SHP77 (cell line): Measurements from ENCODE around the gene TNFRSF4.
A peak's percentile ranks its signal among the peaks of the same experiment; 100 is the strongest.
"Not testable (repeated sequence)": the region's sequence is repeated elsewhere in the genome, so short reads cannot be mapped to it uniquely, and the experiment has no call there.

Experiments used
- DNase-seq, 2 experiments: peaks; one replicate each; lab custom pipeline; 2025; lab: John Stamatoyannopoulos, UW

The TNFRSF4 gene

DNA sequence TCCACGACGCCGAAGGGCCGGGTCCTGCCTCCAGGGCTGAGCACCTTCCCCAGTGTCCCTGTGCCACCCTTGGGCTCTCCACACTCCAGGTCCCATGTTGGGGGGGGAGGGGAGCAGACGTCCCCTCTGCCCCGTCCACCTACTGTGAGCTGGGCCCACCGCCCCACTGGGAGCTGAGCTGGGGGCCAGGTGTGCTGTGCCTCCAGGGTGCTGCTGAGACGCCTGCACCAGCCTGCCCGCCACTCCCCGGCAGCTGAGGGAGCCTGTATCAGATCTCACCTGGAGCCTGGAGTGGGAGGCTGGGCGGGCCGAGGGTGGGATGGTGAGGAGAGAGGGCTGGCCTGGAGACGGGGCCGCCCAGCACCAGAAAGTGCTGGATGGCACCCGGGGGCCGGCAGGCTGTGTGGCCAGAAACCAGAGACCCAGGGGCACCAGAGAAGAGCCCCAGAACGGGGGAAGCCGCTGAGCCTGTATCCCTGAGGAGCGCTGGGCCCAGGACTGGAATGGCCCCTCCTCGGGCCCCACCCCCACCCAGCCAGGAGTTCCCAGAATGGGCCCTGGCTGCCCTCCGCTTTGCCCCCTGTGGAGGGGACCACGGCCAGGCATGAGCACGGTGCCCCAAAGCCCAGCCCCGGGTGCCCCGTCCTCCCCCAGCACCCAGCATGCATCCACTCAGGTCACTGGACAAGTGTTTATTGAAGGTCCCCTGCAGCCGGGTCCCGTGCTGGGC is 11.0 kb downstream of the TNFRSF4 start:
- DNase-seq, result no peak

DNA sequence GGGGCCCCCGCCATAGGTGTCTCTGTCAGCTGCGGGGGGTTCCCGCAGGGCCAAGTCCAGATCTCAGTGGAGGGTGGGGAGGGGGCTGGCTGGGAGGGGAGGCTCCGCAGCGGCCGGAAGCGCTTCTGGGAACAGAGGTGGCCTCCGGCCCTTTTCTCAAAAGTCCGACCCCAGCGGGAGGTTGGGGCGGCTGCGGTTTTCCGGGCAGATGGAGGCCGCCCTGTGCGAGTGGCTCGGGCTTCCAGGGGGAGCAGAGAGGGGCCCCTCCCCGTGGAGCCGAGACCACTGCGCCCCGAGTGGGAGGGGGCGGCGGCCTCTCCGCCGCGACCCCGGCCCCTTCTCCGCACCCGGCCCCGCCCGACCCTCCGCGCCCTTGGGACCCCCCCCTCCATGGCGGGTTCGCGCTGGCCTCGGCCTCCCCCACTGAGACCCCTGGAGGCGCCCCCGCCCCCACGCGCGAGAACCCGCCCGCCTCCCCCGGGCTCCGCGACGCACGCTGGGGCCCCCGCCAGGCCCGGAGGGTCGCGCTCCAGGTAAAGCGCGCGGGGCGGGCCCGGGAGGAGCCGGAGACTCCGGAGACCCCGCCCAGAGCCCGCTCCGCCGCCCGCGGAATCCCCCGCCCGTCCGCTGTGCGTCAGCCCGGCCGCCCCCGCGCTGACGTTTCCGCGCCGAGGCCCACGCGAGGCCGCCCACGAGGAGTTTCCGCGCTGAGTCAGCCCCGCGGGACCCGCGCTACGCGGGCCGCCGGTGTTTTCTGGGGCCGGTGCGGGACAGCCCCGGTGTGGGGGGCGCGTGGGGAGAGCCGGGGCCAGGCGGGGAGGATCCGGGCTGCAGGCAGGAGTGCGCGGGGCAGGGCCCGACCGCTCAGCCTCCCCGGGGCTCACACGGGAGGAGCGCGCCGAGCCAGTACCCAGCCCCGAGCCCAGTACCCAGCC is 12.8 kb downstream of the TNFRSF4 start:
- no peak for DNase-seq

DNA sequence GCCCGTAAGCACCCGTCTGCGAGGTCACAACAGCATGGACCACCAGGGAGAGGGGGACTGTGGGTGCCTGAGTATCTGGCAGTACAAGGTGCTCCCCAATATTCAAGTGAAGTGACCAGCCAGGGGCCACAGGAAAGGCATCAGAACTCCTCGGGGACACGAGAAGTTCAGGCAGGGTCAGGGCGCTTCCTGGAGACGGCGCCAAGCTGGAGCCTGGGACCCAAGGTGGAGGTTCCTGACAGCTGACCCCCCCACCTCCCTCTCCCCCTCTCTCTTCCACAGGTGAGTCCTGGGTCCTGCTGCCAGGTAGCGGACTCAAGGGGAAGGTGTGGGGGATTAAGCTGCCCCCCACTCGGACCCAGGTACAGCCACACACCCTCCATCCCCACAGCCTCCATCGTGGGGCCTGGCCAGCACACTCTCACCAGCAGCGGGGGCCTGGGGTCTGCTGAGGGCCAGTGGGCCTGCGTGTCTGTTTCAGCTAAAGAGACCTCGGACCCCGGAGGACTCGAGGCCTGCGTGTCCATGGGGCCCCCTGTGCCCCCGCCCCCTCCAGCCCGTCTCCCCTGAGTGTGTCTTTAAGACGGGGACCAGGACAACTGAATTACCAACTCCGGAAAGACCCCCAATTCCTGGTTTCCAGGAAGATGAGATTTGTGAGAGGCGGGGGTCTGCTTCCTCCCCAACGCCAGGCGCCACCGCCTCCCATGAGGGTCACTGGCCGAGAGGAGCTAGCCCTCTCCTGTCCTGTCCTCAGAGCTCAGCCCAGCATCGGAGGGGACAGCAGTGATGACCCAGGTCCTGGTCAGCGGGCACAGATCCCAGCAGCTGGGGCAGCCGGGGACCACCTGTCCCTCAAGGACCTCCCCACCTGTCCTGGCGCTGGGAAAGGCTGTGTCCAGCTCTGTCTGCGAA is 13.7 kb downstream of the TNFRSF4 start:
- no peak for DNase-seq

DNA sequence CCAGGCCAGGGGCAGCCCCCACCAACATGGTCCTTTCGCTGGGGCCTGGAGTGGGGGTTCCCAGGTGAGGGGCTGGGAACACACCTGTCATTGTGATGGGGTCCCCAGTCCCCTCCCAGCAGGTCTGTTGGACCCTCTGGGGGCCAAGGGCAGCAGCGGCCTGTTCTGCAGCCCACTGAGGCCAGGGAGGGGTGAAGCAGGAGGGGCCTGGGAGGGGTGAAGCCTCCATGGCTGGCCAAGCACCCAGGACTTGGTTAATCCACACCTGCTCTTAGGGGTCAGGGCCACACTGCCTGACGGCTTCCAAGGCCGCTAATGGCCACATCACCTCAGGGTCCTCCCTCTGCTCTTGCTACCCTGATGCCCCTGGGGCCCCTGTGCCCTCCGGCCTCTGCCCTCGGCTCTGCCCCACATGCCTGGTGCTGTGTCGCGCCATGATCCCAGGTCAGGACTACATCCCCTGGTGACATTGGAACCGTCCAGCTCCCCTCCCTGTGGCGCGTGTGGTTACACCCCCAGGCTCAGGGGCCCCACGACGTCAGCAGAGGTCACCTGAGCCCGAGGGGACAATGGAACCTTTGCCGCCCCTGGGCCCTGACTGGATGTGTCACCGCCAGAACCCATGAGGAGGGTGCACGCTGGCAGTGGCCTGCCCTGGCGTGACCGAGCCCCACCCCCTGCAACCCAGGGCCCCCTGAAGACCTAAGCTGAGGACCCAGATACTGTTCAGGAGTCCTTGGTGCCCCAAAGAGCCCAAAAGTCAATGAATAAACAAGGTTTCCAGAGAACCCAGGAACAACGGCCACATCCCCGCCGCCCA is 14.6 kb downstream of the TNFRSF4 start:
- no peak for DNase-seq

DNA sequence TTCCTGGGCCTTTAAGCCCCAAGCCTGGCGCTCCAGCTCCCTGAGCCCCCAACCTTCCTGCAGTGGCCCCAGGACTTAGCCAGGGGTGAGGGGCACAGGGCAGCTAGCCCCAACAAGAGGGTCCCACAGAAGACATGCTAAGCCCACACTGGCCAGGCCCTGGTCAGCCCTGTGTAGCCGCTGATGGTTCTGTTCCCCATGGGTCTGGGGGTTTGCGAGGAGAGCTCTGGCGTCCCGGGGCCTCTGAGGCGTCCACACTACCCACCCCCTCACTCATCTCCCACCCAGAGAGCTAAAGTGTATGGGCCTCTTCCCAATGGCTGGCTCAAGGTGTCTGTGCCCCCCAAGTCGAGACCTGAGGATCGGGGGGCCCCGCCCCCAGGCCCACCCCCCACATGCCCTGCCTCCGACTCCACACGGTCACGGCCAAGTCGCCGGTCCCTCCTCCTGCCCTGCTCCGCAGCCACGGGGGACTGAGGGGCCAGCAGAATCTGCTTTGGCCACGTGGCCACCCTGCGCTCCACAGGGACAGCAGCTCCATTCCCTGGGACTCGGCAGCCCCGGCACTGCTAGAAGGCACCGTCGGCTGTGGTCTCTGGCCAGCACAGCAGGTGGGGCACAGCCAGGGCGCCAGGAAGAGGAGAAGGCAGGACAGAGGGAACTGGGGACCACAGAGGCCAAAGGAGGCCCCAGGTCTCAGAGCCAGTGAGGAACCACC is 15.4 kb downstream of the TNFRSF4 start:
- DNase-seq, result no peak

DNA sequence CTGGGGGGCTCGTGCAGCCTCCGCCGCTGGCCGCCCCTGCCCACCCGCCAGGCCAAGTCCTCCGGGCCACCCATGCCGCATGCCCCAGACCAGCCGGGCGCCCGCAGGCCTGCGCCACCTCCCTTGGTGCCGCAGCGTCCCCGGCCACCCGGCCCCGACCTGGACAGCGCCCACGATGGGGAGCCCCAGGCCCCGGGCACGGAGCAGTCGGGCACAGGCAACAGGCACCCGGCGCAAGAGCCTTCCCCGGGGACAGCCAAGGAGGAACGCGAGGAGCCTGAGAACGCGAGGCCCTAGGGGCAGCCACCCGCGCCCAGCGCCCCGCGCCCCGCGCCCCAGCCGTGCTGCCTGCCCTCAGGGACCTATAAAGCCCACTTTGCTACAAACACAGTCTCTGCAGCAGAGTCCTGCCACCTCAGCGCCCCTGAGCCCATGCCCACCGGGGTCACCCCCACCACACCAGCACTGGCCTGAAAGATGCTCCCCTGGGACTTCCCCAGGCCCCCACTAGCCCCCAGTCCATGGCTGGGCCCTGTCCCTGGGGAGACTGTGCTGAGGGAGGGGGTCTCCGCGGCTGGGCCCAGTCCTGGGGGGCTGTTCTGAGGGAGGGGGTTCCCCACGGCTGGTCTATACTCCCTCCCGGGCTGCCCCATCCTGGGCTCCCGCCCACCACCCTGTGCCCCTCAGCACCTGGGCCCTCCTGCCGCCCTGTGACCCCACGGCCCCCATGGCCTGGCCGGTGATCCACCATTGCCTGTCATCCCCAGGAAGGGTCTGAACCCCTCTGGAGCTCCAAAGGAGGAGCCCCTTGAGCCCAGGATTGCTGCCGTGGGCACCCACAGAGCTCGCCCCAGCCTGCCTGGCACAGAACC is 16.2 kb downstream of the TNFRSF4 start:
- DNase-seq, result no peak

DNA sequence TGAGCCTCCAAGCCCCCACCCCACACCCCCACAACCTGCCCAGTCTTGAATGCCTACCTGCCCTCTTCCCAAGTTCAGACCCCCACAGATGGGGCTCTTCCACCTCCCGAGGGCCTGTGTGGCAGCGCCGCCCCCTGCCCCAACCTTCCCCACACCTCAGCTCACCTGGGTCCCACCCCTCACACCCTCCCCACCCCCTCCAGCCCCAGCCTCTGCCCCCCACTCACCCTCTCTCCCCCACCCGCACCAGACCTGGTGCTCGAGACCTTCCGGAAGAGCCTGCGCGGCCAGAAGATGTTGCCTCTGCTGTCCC is 16.8 kb downstream of the TNFRSF4 start:
- DNase-seq, result no peak

DNA sequence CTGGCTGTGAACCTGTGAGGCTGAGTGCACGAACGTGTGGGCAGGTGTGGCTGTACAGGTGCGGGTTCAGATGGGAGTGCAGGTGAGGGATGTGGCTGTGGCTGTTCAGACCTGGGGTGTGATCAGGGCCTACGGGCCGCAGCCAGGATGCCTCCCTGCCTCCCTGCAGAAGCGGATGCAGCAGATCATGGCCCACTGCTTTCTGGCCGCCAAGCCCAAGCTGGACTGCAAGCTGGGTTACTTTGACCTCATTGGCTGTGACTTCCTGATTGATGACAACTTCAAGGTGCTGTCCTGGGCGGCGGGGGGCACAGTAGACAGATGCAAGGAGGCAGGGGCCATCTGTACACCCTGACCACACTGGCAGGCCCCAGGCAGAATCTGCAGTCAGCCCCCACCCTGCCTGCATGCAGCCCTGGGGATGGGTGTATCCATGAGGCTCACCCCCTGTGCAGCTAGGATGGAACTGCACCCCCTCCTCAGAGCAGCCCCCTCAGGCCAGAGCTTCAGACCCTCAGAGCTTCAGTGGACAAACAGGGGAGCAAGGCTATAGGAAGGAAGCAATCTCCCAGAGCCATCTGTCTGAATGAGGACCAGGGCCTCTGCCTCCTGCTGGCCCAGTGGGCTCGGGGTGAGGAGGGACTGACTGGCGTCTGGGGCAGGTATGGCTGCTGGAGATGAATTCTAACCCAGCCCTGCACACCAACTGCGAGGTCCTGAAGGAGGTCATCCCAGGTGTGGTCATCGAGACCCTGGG is 17.3 kb downstream of the TNFRSF4 start:
- DNase-seq, result no peak

DNA sequence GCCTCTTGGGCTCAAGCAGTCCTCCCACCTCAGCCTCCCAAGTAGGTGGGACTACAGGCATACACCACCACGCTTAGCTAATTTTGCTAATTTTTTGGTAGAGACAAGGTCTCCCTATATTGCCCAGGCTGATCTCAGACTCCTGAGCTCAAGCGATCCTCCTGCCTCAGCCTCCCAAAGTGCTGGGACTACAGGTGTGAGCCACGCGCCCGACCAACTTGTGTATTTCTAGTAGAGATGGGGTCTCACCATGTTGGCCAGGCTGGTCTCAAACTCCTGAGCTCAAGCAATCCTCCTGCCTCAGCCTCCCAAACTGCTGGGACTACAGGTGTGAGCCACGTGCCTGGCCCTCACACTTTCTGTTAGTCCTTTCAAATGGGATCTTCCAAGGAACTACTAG is 18.2 kb downstream of the TNFRSF4 start:
- DNase-seq, result not testable (repeated sequence)

DNA sequence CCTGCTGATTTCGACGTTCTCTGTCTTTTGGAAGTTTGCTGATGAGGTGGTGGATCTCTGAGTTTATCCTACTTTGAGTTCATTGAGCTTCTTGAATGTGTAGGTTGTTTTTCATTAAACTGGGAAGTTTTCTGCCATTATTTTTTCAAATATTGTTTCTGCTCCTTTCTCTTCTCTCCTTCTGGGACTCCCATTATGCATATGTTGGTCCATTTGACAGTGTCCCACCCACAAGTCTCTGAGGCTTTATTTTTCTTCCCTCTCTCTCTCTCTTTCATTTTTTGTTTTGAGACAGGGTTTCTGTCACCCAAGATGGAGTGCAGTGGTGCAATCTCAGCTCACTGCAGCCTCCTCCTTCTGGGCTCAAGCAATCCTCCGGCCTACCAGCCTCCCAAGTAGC is 19.2 kb downstream of the TNFRSF4 start:
- DNase-seq, result no peak

DNA sequence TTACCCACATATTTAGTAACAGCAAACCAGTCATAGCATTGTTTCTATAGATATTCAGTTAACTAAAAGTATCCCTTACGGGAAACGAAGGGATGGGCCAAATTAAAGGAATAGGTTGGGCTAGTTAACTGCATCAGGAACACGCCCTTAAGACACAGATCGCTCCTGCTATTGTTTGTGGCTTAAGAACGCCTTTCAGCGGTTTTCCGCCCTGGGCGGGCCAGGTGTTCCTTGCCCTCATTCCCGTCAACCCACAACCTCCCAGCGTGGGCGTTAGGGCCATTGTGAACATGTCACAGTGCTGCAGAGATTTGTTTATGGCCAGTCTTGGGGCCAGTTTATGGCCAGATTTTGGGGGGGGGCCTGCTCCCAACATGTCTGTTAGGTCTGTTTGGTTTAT is 22.2 kb downstream of the TNFRSF4 start:
- no peak for DNase-seq

DNA sequence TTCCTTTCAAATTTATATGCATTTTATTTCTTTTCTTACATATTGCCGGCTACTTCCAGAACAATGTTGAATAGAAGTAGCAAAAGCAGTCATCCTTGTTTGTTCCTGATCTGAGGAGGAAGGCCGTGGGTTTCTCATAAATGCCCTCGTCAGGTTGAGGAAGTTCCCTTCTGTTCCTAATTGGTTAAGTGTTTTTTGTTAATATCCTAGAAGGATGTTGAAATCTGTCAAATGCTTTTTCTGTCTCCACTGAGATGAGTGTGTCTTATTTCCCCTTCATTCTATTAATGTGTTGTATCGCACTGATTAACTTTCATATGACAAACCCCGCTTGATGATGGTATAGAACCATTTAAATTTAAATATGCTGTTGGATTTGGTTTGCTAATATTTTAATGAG is 24.8 kb downstream of the TNFRSF4 start:
- no peak for DNase-seq

DNA sequence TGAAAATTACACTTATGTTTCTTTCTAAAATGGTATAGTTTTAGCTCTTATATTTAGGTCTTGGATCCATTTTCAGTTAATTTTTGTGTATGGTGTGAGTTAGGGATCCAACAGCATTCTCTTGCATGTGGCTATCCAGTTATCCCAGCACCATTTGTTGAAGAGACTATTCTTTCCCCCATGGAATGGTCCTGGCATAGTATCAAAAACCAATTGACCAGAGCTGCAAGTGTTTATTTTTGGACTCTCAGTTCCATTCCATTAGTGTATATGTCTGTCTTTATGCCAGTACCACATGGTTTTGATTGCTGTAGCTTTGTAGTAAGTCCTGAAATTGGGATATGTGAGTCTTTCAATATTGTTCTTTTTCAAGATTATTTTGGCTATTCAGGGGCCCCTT is 26.0 kb downstream of the TNFRSF4 start:
- no peak for DNase-seq

DNA sequence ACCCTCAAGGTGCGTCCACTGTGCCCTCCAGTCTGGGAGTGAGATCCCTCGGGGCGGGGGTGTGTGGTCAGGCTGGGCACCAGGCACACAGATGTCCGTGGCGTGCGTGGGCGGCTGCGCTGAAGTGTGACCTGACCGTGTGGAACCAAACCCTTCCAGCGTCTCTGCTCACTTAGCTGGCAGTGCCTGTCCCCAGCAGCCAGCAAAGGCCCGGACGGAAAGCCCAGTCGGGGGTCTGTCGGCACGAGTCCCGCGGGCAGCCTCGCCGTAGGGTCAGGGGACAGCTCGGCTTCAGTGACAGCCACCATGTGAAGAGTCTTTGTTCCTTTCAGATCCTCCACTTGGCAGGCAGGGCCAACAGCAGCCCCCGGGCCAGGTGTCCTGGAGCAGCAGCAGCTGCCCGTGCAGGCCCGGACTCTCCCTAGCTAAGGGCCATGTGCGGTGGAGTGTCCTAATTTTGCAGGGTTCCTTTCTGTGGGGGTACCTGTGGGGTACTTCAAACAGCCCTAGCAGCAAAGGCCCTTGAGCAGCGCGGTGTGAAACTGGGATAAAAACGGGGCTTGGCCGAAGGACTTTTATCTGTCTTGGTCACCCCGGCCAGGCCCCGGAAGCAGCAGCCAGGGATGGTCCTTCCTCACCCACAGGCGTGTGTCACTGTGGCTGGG is 28.7 kb downstream of the TNFRSF4 start:
- DNase-seq, result peak in 1 of 2 experiments; percentile 26

DNA sequence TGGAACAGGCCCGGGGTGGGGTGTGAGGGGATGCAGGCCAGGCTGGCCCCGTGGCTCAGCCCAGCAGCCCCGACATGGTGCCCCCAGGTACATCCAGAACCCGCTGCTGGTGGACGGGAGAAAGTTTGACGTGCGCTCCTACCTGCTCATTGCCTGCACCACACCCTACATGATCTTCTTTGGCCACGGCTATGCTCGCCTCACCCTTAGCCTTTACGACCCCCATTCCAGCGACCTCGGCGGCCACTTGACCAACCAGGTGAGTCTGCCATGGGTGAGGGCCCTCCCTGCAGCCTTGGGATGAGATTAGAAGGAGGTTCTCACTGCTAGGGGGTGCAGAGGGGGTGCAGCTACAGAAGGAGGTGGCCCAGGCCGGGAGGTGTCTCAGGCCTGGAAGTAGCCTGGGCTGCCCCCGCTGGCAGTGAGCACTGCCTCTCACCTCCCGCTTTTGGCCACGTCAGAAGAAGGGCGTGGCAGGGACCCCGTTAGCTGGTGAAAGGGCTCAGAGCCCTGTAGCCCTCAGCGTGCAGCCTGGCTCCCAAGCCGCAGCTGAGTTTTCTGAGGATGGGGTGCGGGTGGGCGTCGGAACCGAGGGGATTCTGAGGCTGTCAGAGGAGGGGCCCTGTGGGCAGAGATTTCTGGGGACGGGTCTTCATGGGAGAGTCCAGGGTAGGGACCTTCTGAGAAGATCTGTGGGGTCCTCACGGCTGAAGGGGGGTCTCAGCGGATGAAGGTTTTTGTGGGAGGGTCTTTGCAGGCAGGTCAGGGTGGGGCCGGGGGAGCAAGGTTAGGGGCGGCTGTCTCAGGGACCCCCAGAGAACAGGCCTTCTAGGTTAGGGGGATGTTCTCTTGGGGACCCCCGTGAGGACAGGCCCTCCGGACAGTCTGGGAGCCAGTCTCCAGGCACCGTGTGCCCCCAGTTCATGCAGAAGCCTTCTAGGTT is 29.8 kb downstream of the TNFRSF4 start:
- no peak for DNase-seq

DNA sequence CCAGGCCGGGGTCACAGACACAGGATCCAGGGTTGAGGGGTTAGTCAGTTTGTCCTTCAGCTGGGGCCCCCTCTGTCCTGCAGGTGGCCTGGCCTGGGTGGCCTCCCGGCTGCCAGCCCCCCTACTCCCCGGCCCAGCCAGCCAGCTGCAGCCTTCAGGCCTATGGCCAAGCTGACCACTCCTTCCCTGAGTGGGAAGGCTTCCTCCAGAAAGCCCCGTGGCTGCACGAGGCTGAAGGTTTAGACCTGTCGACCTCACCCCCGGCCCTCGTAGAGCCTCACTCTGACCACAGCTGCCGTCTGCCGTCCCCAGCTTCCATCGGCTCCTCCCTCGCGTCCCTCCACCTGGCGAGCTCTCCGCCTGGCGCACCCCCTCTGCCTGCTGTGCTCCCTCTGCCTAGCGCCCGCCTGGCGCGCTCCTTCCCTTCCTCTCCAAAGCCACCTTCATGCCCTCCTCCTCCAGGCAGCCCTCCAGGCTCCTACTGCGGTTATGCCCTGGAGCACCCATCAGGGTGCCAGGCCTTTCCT is 30.7 kb downstream of the TNFRSF4 start:
- DNase-seq, result no peak
